ENCODE data around the gene TMEM132A. TPM values are rescaled to one million over a fixed set of nuclear protein-coding genes. Genes with fewer than 3 reads are reported as not detected.

The TMEM132A gene
- total RNA-seq, 1 experiment from 2014 or later = 37.5 TPM

DNA sequence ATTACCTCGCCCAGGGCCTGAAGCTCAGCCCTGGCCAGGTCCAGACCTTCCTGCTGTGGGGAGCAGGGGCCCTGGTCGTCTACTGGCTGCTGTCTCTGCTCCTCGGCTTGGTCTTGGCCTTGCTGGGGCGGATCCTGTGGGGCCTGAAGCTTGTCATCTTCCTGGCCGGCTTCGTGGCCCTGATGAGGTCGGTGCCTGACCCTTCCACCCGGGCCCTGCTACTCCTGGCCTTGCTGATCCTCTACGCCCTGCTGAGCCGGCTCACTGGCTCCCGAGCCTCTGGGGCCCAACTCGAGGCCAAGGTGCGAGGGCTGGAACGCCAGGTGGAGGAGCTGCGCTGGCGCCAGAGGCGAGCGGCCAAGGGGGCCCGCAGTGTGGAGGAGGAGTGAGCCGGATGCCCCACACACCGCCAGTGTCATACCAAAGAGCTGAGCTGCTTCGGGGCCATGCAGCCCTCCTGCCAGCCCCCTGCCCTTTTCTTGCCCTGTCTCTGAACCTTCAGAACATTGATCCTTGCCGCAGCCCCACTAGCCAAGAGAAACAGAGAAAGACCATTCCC, 2.4 kb upstream of the TMEM132A start:
- DNase-seq (ENCODE audit: low spot score) = no peak

DNA sequence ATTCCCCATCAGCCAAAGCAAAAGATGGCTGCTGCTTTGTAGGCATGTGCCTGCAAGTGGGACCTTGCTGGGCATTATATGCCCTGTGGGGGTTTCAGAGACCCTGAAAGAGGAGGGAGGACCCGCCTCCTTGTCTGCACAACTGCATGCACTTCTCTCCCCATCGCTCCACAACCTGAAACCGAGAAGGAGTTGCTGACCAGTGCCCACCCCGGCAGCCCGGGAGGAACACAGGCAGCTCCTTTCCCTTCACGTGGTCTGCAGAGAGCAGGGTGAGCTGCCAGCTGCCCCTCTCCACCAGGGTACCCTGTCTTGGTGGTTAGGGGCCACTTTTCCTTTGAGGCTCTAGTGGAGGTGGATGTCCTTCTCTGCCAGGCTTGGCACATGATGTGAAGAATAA, 1.4 kb upstream of the TMEM132A start:
- no peak for DNase-seq (ENCODE audit: low spot score)

DNA sequence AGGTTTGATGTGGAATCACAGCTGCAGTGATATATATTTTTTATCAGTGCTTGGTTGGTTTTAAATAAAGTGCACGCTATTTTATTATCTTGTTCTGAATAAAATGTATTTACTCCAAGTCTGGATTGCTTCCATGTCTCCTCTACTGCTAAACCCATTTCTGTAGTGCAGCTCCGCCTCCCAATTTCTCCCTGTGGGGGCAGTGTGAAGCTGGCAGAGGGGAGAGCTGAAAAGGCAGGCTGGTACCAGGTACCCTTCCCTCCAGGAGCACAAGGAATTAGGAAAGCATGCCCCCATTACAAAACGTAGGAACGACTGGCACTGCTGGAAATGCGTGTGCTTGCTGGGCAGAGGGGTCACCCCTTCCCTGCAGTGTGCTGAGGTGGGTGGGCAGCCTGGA, 934 bp upstream of the TMEM132A start:
- DNase-seq (ENCODE audit: low spot score) = no peak

DNA sequence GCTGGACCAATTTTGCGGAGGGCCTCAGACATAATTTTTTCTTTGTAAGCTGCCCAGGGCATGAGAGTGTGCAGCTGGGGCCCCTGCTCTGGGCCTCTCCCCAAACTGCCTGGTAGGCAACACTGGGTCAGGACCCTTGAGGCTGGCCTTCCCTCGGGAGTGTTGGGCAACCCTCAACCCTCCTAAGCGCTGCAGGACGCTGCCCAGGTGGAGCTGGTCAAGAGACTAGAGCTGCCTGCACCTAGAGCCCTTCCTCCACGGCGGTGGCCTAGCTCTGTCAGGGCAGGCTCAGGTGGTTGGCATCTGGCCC, 505 bp upstream of the TMEM132A start:
- DNase-seq (ENCODE audit: low spot score) = no peak

DNA sequence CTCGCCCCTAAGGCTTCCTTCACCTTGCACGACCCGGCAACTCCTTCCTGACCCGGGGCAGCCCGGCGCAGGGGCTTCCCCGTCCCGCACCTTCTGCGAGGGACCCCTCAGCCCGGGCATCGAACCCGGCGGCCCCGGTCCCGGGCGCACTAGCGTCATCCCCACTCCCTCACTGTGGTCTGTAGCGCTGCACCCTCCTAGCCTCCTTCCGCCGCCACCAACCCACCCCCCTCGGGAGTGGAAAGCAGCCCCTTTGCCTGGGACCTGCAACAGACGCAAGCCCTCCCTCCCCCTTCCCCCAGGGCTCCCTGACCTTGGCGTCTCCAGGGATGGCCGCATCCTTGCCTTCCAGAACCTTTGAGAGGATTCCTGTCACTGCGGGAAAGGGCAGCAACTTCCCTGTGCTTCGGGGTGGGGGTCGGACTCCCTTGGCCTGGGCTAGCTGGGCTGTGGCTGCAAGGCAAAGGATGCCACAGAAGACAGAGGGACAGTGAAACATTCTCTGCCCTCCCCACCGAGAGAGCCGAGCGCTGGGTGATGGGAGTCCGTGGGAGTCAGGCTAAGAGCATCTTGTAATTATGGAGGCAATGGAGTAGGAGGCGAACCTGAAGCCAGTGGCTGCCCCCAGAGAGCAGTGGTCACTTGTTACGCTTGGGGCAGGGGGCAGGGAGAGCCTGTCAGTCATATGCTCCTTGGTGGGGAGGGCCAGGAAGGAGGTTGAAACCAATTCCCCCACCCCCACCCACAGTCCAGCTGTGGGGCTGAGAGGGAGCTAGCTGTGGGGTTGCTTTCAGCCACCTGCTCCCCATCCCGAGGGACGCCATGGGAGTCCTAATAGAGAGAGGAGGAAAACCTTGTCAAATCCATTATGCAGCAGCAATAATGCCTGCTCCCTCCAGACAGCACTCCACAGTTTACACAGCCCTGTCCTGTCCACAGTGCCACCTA, 920 bp downstream of the TMEM132A start:
- no peak for DNase-seq (ENCODE audit: low spot score)

DNA sequence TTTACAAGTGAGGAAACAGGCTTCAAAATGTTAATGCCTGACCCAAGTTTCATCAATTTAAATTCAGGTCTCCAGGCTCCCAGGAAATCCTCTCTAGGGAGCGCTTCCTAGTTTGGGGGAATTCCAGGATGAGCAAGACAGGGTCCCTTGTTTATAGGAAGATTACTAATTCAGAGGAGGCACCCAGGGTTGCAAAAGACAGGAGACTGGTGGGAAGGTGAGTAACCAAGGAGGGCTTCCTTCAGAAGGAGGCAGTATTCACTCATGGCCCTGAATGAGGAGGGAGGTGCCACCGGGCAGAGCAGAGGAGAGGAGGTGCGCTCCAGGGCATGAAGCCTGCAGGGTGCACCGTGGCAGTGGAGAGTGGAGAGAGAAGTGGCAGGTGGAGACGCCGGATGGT, 1.6 kb downstream of the TMEM132A start:
- no peak for DNase-seq (ENCODE audit: low spot score)

DNA sequence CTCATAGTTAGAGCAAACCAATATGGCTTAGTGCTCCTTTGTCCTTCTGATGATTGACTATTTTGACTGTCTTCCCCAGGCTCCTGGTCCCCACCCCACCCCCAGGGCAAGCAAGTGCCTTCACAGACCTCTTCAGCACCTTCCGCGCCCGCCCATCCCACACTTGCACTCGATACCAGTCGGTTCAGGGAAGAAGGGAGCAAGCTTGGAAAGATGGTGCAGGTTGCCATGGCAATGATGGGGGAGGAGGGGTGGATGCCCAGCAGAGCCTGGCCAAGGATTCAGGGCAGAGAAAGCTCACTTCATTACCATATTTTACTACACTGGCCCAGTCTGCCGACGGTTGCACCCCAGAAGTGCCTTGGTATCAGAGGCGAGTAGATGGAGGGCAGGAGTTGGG, 2.2 kb downstream of the TMEM132A start:
- DNase-seq (ENCODE audit: low spot score) = no peak

DNA sequence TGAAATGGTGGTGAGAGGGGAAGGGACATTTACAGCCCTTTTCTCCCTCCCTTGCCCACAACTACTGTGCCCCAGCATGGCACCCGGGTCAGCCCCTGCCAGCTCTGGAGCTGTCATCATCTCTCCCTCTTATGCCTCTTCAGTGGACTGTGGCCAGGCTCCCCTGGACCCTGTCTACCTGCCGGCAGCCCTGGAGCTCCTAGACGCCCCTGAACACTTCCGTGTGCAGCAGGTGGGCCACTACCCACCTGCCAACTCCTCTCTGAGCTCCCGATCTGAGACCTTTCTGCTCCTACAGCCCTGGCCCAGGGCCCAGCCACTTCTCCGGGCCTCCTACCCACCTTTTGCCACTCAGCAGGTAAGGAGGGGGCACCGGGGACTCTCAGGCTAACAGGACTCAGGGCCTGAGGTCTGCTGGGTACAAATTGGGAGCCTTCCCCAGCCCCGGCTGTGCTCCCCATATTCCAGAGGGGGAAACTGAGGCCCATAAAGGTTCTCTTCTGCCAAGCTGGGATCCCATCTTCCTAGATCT, 2.9 kb downstream of the TMEM132A start:
- no peak for DNase-seq (ENCODE audit: low spot score)

DNA sequence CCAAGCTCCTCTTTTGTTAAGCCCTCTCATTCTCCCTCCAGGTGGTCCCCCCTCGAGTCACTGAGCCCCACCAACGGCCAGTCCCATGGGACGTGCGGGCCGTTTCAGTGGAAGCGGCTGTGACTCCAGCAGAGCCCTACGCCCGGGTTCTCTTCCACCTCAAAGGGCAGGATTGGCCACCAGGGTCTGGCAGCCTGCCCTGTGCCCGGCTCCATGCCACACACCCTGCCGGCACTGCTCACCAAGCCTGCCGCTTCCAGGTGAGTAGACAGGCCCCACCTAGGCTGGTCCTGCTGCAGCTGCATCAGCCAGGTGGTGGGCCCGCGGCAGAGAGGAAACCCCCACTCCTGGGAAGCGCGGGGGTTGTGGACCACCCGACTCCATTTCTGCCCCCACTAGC, 3.3 kb downstream of the TMEM132A start:
- DNase-seq (ENCODE audit: low spot score) = no peak

DNA sequence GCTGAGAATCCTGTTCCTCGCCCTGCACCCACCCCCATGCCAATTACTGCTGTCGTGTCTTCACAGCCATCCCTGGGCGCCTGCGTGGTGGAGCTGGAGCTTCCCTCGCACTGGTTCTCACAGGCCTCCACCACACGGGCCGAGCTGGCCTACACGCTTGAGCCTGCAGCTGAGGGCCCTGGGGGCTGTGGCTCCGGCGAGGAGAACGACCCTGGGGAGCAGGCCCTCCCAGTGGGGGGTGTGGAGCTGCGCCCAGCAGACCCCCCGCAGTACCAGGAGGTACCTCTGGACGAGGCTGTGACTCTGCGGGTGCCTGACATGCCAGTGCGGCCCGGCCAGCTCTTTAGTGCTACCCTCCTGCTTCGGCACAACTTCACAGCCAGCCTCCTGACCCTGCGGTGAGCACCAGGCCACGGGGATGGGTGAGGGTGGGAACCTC, 4.3 kb downstream of the TMEM132A start:
- DNase-seq (ENCODE audit: low spot score) = no peak

DNA sequence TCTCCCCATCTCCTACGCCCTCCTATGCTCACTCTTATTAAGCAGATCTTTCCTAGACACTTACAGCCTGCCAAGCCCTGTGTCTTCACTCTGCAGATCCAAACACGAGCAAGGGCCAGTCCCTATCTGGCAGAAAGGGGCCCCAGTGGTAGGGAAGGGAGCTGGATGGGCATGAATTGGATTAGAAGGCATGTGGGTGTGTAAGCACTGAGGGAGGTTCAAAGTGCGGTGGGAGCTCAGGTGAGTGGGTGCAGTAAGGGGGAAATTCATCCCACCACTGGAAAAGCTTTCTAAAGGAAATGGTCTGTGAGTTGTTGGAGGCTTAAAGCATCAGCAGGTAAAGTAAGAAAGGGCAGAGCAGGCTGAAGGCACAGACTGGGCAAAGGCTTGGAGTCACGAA, 5.5 kb downstream of the TMEM132A start:
- DNase-seq (ENCODE audit: low spot score) = no peak

DNA sequence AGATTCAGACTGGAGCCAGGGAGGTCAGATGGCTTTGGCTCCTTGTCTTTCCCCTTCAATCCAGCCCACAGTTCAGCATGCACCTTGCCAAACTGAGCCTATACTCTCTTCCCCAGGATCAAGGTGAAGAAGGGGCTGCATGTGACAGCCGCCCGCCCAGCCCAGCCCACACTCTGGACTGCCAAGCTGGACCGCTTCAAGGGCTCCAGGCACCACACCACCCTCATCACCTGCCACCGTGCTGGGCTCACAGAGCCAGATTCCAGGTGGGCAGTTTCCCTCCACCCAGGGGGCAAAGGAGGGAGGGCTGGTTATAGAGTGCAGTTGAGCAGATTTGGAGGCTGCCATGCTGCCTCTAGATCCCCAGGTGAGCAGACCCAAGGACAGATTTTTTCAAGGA, 6.1 kb downstream of the TMEM132A start:
- no peak for DNase-seq (ENCODE audit: low spot score)

DNA sequence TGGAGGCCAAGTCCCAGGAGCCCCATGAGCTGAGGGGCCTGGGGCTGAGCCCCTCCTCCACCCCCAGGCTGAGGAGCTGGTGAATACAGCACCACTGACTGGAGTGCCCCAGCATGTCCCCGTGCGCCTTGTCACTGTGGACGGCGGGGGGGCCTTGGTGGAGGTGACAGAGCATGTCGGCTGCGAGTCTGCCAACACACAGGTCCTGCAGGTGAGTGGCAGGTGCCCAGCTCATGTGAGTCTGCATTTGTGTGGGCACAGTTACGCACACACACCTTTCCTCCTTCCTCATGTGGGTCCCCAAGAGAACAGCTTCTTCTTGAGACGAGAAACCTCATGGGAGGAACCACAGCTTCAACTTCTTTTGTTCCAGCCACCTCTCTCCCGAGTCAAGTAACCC, 7.7 kb downstream of the TMEM132A start:
- DNase-seq (ENCODE audit: low spot score) = no peak

DNA sequence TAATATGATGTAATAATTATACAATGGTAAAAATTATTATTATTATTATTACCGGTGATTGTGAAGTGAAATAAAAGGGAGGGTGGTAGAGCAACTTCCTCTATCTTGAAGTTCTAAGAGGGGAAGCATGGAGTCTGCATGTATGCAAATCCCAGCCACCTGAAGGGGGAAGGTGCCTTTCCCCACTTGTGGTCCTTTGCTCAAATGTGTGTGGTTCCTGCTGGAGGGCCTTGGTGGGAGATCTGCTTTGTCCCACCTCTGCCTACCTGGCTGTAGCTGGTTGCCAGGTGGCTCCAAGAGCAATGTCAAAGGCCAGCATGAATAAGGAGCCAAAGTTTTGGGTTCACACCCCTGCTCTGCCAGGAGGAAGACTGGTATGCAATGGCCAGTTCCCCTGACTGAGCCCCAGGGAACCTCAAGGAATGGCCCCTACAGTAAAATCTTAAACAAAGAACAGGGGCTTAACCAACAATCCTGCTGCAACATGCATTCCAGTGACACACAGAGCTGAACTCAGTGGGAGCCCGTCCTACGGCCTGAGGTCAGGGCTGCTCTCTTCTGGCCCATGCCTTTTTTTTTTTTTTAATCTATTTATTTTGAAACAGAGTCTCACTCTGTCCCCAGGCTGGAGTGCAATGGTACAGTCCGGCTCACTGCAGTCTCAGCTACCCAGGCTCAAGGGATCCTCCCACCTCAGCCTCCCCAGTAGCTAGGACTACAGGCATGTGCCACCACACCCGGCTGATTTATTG, 8.5 kb downstream of the TMEM132A start:
- DNase-seq (ENCODE audit: low spot score) = no peak

DNA sequence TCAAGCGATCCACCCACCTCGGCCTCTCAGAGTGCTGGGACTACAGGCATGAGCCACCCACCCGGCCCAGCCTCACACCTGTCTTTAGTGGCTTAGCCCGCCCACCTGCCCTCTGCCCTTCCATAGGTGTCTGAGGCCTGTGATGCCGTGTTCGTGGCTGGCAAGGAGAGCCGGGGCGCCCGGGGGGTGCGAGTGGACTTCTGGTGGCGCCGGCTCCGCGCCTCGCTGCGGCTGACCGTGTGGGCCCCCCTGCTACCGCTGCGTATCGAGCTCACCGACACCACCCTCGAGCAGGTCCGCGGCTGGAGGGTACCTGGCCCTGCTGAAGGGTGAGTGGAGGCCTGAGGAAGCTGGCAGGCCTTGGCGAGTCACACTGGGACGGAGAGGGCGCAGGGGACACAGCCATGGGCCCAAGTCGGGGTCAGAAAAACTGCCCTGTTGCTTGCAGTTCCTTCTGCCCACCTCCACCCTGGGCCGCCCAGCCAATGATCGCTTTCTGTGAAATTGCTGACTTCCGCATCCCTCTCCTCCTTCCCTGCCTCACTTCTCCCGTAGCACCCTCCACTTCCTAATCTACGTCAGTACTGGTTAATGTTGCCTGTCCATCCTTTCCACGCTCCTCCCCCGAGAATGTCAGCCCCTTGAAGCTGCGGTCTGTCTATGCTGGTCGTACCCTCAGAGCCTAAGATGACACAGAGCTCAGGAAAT, 9.3 kb downstream of the TMEM132A start:
- no peak for DNase-seq (ENCODE audit: low spot score)

DNA sequence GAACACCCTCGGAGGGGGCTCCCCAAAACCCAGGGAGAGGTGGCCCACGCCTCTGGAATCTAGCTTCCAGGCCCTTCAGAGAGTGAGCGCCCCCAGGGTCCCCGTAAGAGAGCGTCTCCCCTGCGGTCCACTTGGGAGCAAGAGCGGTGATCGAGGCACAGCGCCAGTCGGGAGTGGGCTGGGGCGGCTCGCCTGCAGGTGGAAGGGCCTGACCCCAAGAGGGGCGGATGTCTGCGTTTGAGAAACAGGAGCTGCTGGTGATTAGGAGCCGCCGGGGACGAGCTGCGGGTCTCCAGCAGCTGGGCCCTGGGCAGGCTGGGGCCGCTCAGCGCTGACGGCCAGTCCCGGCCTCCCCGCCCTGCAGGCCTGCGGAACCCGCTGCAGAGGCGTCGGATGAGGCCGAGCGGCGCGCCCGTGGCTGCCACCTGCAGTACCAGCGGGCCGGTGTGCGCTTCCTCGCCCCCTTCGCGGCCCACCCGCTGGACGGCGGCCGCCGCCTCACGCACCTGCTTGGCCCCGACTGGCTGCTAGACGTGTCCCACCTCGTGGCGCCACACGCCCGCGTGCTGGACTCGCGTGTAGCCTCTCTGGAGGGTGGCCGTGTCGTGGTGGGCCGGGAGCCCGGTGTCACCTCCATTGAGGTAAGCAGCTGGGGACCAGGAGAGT, 10.0 kb downstream of the TMEM132A start:
- no peak for DNase-seq (ENCODE audit: low spot score)

DNA sequence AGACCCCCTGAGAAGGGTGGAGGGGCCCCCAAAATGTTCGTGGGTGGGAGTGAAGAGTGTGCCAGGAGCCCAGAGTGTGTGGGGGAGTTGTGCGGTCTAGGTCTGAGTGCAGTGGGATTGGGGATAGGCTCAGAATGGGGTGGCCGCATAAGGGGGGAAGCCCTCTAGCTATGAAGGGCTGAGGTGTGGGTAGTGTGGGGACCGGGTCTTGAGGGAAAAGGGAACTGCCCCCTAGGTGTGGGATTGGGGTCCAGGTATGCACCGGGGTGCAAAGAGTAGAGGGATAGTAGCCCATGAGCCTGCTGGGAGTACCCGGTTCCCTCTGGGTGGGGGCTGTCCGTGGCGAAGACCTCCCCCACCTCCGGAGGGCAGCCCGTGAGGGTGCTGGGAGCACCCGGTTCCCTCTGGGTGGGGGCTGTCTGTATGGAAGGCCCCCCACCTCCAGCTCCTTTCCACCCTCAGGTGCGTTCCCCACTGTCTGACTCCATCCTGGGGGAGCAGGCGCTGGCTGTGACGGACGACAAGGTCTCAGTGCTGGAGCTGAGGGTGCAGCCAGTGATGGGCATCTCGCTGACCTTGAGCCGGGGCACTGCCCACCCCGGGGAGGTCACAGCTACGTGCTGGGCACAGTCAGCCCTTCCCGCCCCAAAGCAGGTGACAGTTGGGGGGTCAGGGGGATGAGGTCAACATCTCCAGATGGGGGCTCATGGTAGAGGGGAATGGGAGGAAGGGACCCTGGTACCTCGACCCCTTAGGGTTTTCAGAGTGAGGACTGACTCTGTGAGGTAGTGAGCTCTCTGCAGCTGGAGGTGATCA, 10.7 kb downstream of the TMEM132A start:
- no peak for DNase-seq (ENCODE audit: low spot score)

DNA sequence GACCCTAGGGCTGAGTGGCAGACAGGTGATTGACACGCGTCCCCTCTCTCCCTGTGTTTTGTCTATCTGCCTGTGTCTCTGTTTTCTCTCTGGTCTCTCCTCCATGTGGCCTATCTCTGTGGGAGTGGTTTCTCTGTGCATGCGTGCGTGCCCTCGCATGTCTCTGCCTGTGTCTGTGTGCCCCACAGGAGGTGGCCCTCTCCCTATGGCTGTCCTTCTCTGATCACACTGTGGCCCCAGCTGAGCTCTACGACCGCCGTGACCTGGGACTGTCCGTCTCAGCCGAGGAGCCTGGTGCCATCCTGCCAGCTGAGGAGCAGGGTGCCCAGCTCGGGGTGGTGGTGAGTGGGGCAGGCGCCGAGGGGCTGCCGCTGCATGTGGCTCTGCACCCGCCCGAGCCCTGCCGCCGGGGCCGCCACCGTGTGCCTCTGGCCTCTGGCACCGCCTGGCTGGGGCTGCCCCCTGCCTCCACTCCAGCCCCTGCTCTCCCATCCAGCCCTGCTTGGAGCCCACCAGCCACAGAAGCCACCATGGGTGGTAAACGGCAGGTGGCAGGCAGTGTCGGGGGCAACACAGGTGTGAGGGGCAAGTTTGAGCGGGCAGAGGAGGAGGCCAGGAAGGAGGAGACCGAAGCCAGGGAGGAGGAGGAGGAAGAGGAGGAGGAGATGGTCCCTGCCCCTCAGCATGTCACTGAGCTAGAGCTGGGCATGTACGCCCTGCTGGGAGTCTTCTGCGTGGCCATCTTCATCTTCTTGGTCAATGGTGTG, 11.6 kb downstream of the TMEM132A start:
- no peak for DNase-seq (ENCODE audit: low spot score)

DNA sequence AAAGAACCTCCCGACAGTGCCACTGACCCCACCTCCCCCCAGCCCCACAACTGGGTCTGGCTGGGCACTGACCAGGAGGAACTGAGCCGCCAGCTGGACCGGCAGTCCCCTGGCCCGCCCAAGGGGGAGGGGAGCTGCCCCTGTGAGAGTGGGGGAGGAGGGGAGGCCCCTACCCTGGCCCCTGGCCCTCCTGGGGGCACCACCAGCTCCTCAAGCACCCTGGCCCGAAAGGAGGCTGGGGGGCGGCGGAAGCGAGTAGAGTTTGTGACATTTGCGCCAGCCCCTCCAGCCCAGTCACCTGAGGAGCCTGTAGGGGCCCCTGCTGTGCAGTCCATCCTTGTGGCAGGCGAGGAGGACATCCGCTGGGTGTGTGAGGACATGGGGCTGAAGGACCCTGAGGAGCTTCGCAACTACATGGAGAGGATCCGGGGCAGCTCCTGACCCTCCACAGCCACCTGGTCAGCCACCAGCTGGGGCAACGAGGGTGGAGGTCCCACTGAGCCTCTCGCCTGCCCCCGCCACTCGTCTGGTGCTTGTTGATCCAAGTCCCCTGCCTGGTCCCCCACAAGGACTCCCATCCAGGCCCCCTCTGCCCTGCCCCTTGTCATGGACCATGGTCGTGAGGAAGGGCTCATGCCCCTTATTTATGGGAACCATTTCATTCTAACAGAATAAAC, 12.3 kb downstream of the TMEM132A start:
- no peak for DNase-seq (ENCODE audit: low spot score)
